H1 (cell line): ENCODE results near the gene TMED9. TPM values are rescaled to one million over a fixed set of nuclear protein-coding genes. Genes with fewer than 3 reads are reported as not detected.

Experiments used
- CTCF ChIA-PET: fragments of 300-600 bp; sonication (Branson Sonifier 250); formaldehyde crosslinking; loops from one replicate; lab custom pipeline; 2021; ENCODE audit not compliant: partially characterized antibody; lab: Charles Lee
- POLR2A ChIA-PET: fragments of 300-600 bp; sonication (Branson Sonifier 250); formaldehyde crosslinking; loops from one replicate; lab custom pipeline; 2021; ENCODE audit warnings: inconsistent platforms; ENCODE audit not compliant: partially characterized antibody; lab: Charles Lee
- DNase-seq, 2 experiments: peaks; one replicate each; pipeline versions ENCODE4 v3.0.0 to v3.0.0-alpha.2; 2010 to 2022; ENCODE audit warnings: low spot score in 2 of 2, low read depth in 1 of 2, mixed read lengths in 1 of 2
- FAIRE-seq: peaks from 2 replicates; lab custom pipeline; 2011; peaks lifted over from hg19 to GRCh38; lab: Jason Lieb, UNC
- H2AFZ ChIP-seq: 2 replicates; pipeline ENCODE4 v1.8.1; 2012; ENCODE audit warnings: low read length, inconsistent platforms
- H2AK5ac ChIP-seq: 2 replicates; pipeline ENCODE4 v1.6.1; 2013; ENCODE audit warnings: low read depth, low read length
- H2BK120ac ChIP-seq: replicated peaks from 2 replicates; pipeline ENCODE3; 2013; ENCODE audit warnings: low read depth, low read length, inconsistent platforms
- H2BK12ac ChIP-seq: 2 replicates; pipeline ENCODE4 v1.6.1; 2013; ENCODE audit warnings: low read depth, low read length
- H2BK15ac ChIP-seq: 2 replicates; pipeline ENCODE4 v1.6.1; 2013; ENCODE audit warnings: low read length
- H2BK20ac ChIP-seq: 2 replicates; pipeline ENCODE4 v1.6.1; 2013; ENCODE audit warnings: low read length
- H2BK5ac ChIP-seq: 2 replicates; pipeline ENCODE4 v1.6.1; 2013; ENCODE audit warnings: low read depth, low read length
- H3K14ac ChIP-seq: 2 replicates; pipeline ENCODE4 v1.6.1; 2013; ENCODE audit warnings: inconsistent platforms; ENCODE audit not compliant: insufficient read length
- H3K18ac ChIP-seq: 2 replicates; pipeline ENCODE4 v1.6.1; 2013; ENCODE audit warnings: low read length; ENCODE audit errors: extremely low read depth
- H3K23ac ChIP-seq: 2 replicates; pipeline ENCODE4 v1.6.1; 2013; ENCODE audit warnings: inconsistent platforms; ENCODE audit not compliant: insufficient read length
- H3K23me2 ChIP-seq: 2 replicates; pipeline ENCODE4 v1.6.1; 2013; ENCODE audit warnings: low read depth, low read length
- H3K27ac ChIP-seq: 2 replicates; pipeline ENCODE4 v1.6.1; 2011; ENCODE audit warnings: low read depth, low read length, inconsistent platforms
- H3K27me3 ChIP-seq, 4 experiments: replicated peaks in 1 of 4; 1 replicate in 1 of 4; 2 replicates in 3 of 4; pipeline versions ENCODE4 v1.6.1 to v1.8.1; 2011 to 2013; ENCODE audit warnings: low read length in 3 of 4, mild to moderate bottlenecking in 3 of 4, inconsistent platforms in 2 of 4, mixed read lengths in 2 of 4, moderate library complexity in 1 of 4; ENCODE audit not compliant: control insufficient read depth in 3 of 4, insufficient read depth in 3 of 4; ENCODE audit errors: extremely low read depth in 1 of 4
- H3K36me3 ChIP-seq, 4 experiments: 2 replicates each; pipeline versions ENCODE4 v1.6.1 to v1.8.1; 2011 to 2013; ENCODE audit warnings: mild to moderate bottlenecking in 4 of 4, low read length in 3 of 4, moderate library complexity in 2 of 4, control low read depth in 1 of 4, inconsistent platforms in 1 of 4; ENCODE audit not compliant: insufficient read depth in 4 of 4, control insufficient read depth in 2 of 4
- H3K4ac ChIP-seq: replicated peaks from 2 replicates; pipeline ENCODE3; 2013; ENCODE audit warnings: low read length, low read depth, mixed read lengths, inconsistent platforms; ENCODE audit not compliant: insufficient read length
- H3K4me1 ChIP-seq, 4 experiments: replicated peaks in 1 of 4; 1 replicate in 1 of 4; 2 replicates in 3 of 4; pipeline versions ENCODE4 v1.6.1 to v1.8.1; 2011 to 2013; ENCODE audit warnings: low read length in 3 of 4, inconsistent platforms in 2 of 4, mixed read lengths in 1 of 4; ENCODE audit not compliant: insufficient read depth in 4 of 4, control insufficient read depth in 3 of 4
- H3K4me2 ChIP-seq, 2 experiments: 2 replicates each; pipeline versions ENCODE4 v1.6.1 to v1.8.1; 2011 to 2013; ENCODE audit warnings: low read depth in 2 of 2, low read length in 2 of 2, control low read depth in 1 of 2, inconsistent platforms in 1 of 2, mild to moderate bottlenecking in 1 of 2; ENCODE audit not compliant: insufficient read depth in 1 of 2
- H3K4me3 ChIP-seq, 4 experiments: fragments of 200-600, 300-600 bp in 1 of 4; sonication (generic), shearing (Covaris generic), sonication (Bioruptor Twin) in 1 of 4; 2 replicates each; pipeline versions ENCODE4 v1.5.1 to v1.8.1; 2011 to 2016; ENCODE audit warnings: low read length in 4 of 4, low read depth in 3 of 4, control low read depth in 2 of 4, inconsistent platforms in 2 of 4, mild to moderate bottlenecking in 2 of 4, mixed read lengths in 1 of 4, moderate library complexity in 1 of 4; ENCODE audit not compliant: insufficient read depth in 2 of 4; ENCODE audit errors: extremely low read depth in 1 of 4
- H3K56ac ChIP-seq: replicated peaks from 2 replicates; pipeline ENCODE3; 2013; ENCODE audit warnings: low read depth, mild to moderate bottlenecking, mixed read lengths, low read length, inconsistent platforms; ENCODE audit not compliant: insufficient read length
- H3K79me1 ChIP-seq: 2 replicates; pipeline ENCODE4 v1.6.1; 2013; ENCODE audit warnings: low read depth, low read length, control low read depth
- H3K79me2 ChIP-seq, 2 experiments: 2 replicates each; pipeline versions ENCODE4 v1.6.1 to v1.8.1; 2012 to 2013; ENCODE audit warnings: low read length in 2 of 2, mild to moderate bottlenecking in 2 of 2, inconsistent platforms in 1 of 2; ENCODE audit not compliant: insufficient read depth in 2 of 2, control insufficient read depth in 1 of 2
- H3K9ac ChIP-seq, 4 experiments: replicated peaks in 1 of 4; 1 replicate in 1 of 4; 2 replicates in 3 of 4; pipeline versions ENCODE4 v1.6.1 to v1.8.1; 2011 to 2013; ENCODE audit warnings: low read depth in 3 of 4, low read length in 3 of 4, control low read depth in 2 of 4, mild to moderate bottlenecking in 2 of 4, moderate library complexity in 2 of 4, inconsistent platforms in 1 of 4; ENCODE audit errors: extremely low read depth in 1 of 4
- H3K9me3 ChIP-seq, 2 experiments: 2 replicates each; pipeline versions ENCODE4 v1.6.1 to v1.8.1; 2012 to 2013; ENCODE audit warnings: mild to moderate bottlenecking in 2 of 2, moderate library complexity in 2 of 2, control low read depth in 1 of 2, inconsistent platforms in 1 of 2, low read depth in 1 of 2, low read length in 1 of 2, mixed read lengths in 1 of 2; ENCODE audit not compliant: insufficient read depth in 2 of 2
- H4K20me1 ChIP-seq, 2 experiments: replicated peaks in 1 of 2; 2 replicates each; pipeline versions ENCODE3 to v1.8.1; 2011 to 2013; ENCODE audit warnings: inconsistent platforms in 2 of 2, low read length in 2 of 2, mild to moderate bottlenecking in 1 of 2; ENCODE audit not compliant: insufficient read depth in 2 of 2, control insufficient read depth in 1 of 2
- H4K5ac ChIP-seq: 2 replicates; pipeline ENCODE4 v1.6.1; 2013; ENCODE audit warnings: low read length, low read depth, mixed read lengths, inconsistent platforms; ENCODE audit not compliant: insufficient read length
- H4K8ac ChIP-seq: 2 replicates; pipeline ENCODE4 v1.8.0; 2013; ENCODE audit warnings: mild to moderate bottlenecking, moderate library complexity, low read length, inconsistent platforms; ENCODE audit not compliant: insufficient read depth; ENCODE audit errors: extremely low read depth
- H4K91ac ChIP-seq: replicated peaks from 2 replicates; pipeline ENCODE3; 2013; ENCODE audit warnings: low read length, mixed read lengths, inconsistent platforms; ENCODE audit not compliant: insufficient read length
- BACH1 ChIP-seq: IDR thresholded peaks from 2 replicates; pipeline ENCODE4 v1.6.1; 2012; ENCODE audit warnings: low read length, improper control_type of control experiment
- BRCA1 ChIP-seq: IDR thresholded peaks from 2 replicates; pipeline ENCODE4 v1.6.1; 2012; ENCODE audit warnings: low read depth, low read length, improper control_type of control experiment
- E2F6 ChIP-seq: IDR thresholded peaks from 2 replicates; pipeline ENCODE4 v1.6.1; 2012; ENCODE audit warnings: inconsistent platforms
- HDAC6 ChIP-seq: IDR thresholded peaks from one replicate; pipeline ENCODE4 v1.7.1; 2012; ENCODE audit warnings: low read depth, mild to moderate bottlenecking, inconsistent platforms, low read length, moderate library complexity
- KDM4A ChIP-seq: IDR thresholded peaks from one replicate; pipeline ENCODE4 v1.7.1; 2012; ENCODE audit warnings: low read depth, mild to moderate bottlenecking, moderate library complexity, low read length, inconsistent platforms; ENCODE audit not compliant: severe bottlenecking
- PHF8 ChIP-seq: fragments of 200-600 bp; sonication (generic); conservative IDR thresholded peaks from 2 replicates; pipeline ENCODE4 v1.7.1; 2012; ENCODE audit warnings: low read depth, mild to moderate bottlenecking, inconsistent platforms, low read length, moderate library complexity
- POLR2A ChIP-seq, 2 experiments: IDR thresholded peaks; 1 replicate in 1 of 2; 2 replicates in 1 of 2; pipeline ENCODE4 v1.6.1; 2011; ENCODE audit warnings: low read depth in 2 of 2, low read length in 2 of 2, mild to moderate bottlenecking in 2 of 2; ENCODE audit errors: control extremely low read depth in 1 of 2
- RBBP5 ChIP-seq: IDR thresholded peaks from 2 replicates; pipeline ENCODE4 v1.7.1; 2012; ENCODE audit warnings: low read depth, mild to moderate bottlenecking, inconsistent platforms, low read length, moderate library complexity, borderline replicate concordance
- SIN3A ChIP-seq, 2 experiments: IDR thresholded peaks in 1 of 2; conservative IDR thresholded peaks in 1 of 2; 2 replicates each; pipeline ENCODE4 v1.6.1; 2011 to 2012; ENCODE audit warnings: low read length in 2 of 2, improper control_type of control experiment in 1 of 2, low read depth in 1 of 2, mild to moderate bottlenecking in 1 of 2
- TAF1 ChIP-seq: IDR thresholded peaks from 2 replicates; pipeline ENCODE4 v1.6.1; 2011; ENCODE audit warnings: mild to moderate bottlenecking, low read depth, low read length
- TCF12 ChIP-seq: IDR thresholded peaks from 2 replicates; pipeline ENCODE4 v1.6.1; 2011; ENCODE audit warnings: low read depth, mild to moderate bottlenecking, low read length
- WGBS, 2 experiments: shearing (Covaris generic) in 1 of 2; methylation state at CpG; one replicate each; pipeline versions ENCODE4 v1.1.6 to v1.1.7; 2013 to 2015; ENCODE audit warnings: low lambda C conversion rate in 2 of 2, mixed read lengths in 2 of 2, inconsistent platforms in 1 of 2, low coverage in 1 of 2, missing lambda C conversion rate in 1 of 2; ENCODE audit not compliant: insufficient replicate concordance in 2 of 2, insufficient coverage in 1 of 2, insufficient read length in 1 of 2; ENCODE audit errors: extremely low coverage in 1 of 2, missing lambda C conversion rate in 1 of 2; 5-methylcytosine and 5-hydroxymethylcytosine counted together
- polyA plus RNA-seq, 7 experiments: library from polyadenylated mRNA; depleted of rRNA in 3 of 7; stranded (reverse) in 5 of 7; unstranded in 2 of 7; fragments of >200 nt in 5 of 7; fragments of 200-250 nt in 2 of 7; gene quantifications; 1 replicate in 5 of 7; 2 replicates in 1 of 7; 4 replicates in 1 of 7; pipeline versions ENCODE4 v1.2.1 to v1.2.3, GENCODE V29; 2011 to 2013; ENCODE audit warnings: missing spikeins in 2 of 7, mixed read lengths in 2 of 7
- total RNA-seq: library from RNA; stranded (reverse); fragmentation: NEBNext Ultra II Directional; extraction: Animal tissue kit (Norgen Biotek cat#: 25700); gene quantifications from 2 replicates; pipeline ENCODE4 v1.2.1, GENCODE V29; 2021

Gene TMED9
- total and polyA plus RNA-seq, 2 of the 8 experiments (the other 6 are each of a cell fraction or from before 2014, with no cell fraction given): 130 to 160 TPM

- H3K9me3 ChIP-seq: no peaks in the 10 kb centered on the region
- H3K4ac ChIP-seq: no peak overlapping the region
- DNase-seq (peak in 1 of 2 experiments; percentile 63), FAIRE-seq (no peak)
- WGBS, 2 experiments: 4% methylated on average over 44 of the region's 72 CpGs; no CpG with 5 or more reads in 1 of the 2 experiments
- H3K27ac ChIP-seq: peak overlapping the region; percentile 29; the same call in 1 of the 2 replicates
- H3K23ac ChIP-seq: no peak overlapping the region
- H4K8ac ChIP-seq: peak overlapping the region; percentile 84; the same call in 1 of the 2 replicates
- peaks cover 5 to 9% (median 7%) of the 10 kb centered on the region in 4 experiments for H3K4me1 ChIP-seq
- peaks cover 0 to 20% (median 6%) of the 10 kb centered on the region in 4 experiments; a peak in 3 of 8 replicates for H3K36me3 ChIP-seq
- peak overlapping the region; percentile 68 to 86 (median 82) for H3K4me3 ChIP-seq
- peaks cover 7% of the 10 kb centered on the region for H3K79me1 ChIP-seq
- H4K20me1 ChIP-seq: peaks cover 8 to 18% of the 10 kb centered on the region in 2 experiments
- peak overlapping the region; percentile 37; the same call in 1 of the 2 replicates for H2BK5ac ChIP-seq
- H2BK12ac ChIP-seq: no peak overlapping the region
- H4K5ac ChIP-seq: peak overlapping the region; percentile 35
- peaks cover 6% of the 10 kb centered on the region for H3K23me2 ChIP-seq
- H3K18ac ChIP-seq: peak overlapping the region; percentile 29; the same call in 1 of the 2 replicates
- no peak overlapping the region for H2BK120ac ChIP-seq
- no peak overlapping the region for H2BK15ac ChIP-seq
- ChIA-PET CTCF (interaction anchor here (1.2 kb wide), 1 partner anchor 38 kb away, joined by 3 read pairs; no protein-coding TSS in a partner anchor), POLR2A (interaction anchor here (0.6 to 2.6 kb wide), 9 partner anchors 9 to 252 kb away, joined by 3 to 10 read pairs (median 3); partner anchors contain the start of genes B4GALT7, DDX41 and DOK3)
- peaks cover 3 to 47% of the 10 kb centered on the region in 2 experiments; a peak in 2 of 4 replicates for H3K79me2 ChIP-seq
- no peak overlapping the region for H2AFZ ChIP-seq
- H2AK5ac ChIP-seq: no peak overlapping the region
- no peak overlapping the region for H4K91ac ChIP-seq
- no peaks in the 10 kb centered on the region for H3K27me3 ChIP-seq
- no peak overlapping the region for H3K14ac ChIP-seq
- no peak overlapping the region for H3K56ac ChIP-seq
- 0 out of 2 replicates have a peak, but pooled peaks have one; percentile 34 for TF ChIP-seq TAF1
- no peak for TF ChIP-seq POLR2A (IDR thresholded peaks at IDR 0.05; ENCODE audit: control extremely low read depth in 1 of 2, low read depth in 2 of 2, low read length in 2 of 2)
- no peak for TF ChIP-seq HDAC6
- peak in 1 of 2 experiments; percentile 22; a peak in 1 of 4 replicates for TF ChIP-seq SIN3A (conservative IDR thresholded peaks at IDR 0.05 in 1 of 2, IDR thresholded peaks at IDR 0.05 in 1 of 2; ENCODE audit: low read depth in 1 of 2, low read length in 2 of 2)
- peak; percentile 71; the same call in 1 of the 2 replicates for TF ChIP-seq RBBP5
- no peak for TF ChIP-seq BRCA1
- no peak for TF ChIP-seq TCF12
- TF ChIP-seq KDM4A: peak; percentile 78
- peak; percentile 43; the same call in 1 of the 2 replicates for TF ChIP-seq PHF8
- TF ChIP-seq E2F6: no peak
- TF ChIP-seq BACH1: no peak
- H3K4me2 ChIP-seq: peak overlapping the region; percentile 68 to 82
- peak overlapping the region; percentile 69 to 95 (median 82) for H3K9ac ChIP-seq
- no peak overlapping the region for H2BK20ac ChIP-seq
Measured at GRCh38 chr5:177553671-177554429, 38.2 kb upstream of the TMED9 start.
